ENCODE data around the gene DEDD2. TPM values are rescaled to one million over a fixed set of nuclear protein-coding genes. Genes with fewer than 3 reads are reported as not detected.
A peak's percentile ranks its signal among the peaks of the same experiment; 100 is the strongest.

Gene DEDD2
- total RNA-seq, 1 experiment from 2014 or later = 45.6 TPM

- Histone ChIP-seq H3K79me2 (ENCODE audit: low read depth) (peaks cover 30% of the 10 kb centered on the region), H3K27ac (no peak overlapping the region), H3K4me3 (no peak overlapping the region), H3K9me3 (ENCODE audit: insufficient read depth, low read depth) (no peaks in the 10 kb centered on the region), H3F3A (ENCODE audit: insufficient read depth, low read depth) (peaks cover 7% of the 10 kb centered on the region; the same call in 1 of the 2 replicates), H3K4me1 (replicated peaks; ENCODE audit: insufficient read depth) (peaks cover 7% of the 10 kb centered on the region), H2AFZ (no peak overlapping the region), H3K9me2 (ENCODE audit: insufficient read depth) (no peaks in the 10 kb centered on the region), H4K20me1 (ENCODE audit: insufficient read depth) (peaks cover 8% of the 10 kb centered on the region; the same call in 1 of the 2 replicates), H3K4me2 (no peak overlapping the region), H3K27me3 (ENCODE audit: insufficient read depth, low read depth) (no peaks in the 10 kb centered on the region), H3K36me3 (ENCODE audit: low read depth) (peaks cover 12% of the 10 kb centered on the region; the same call in 1 of the 2 replicates)
- intact Hi-C loops (cut with micrococcal nuclease; ENCODE audit: unreplicated experiment) = loop anchor here (5.0 kb wide), 1 partner anchor 93 kb away; the partner anchor contains the start of gene POU2F2
- POLR2A ChIA-PET (ENCODE audit: unreplicated experiment) = no interaction called here
- DNase-seq = no peak
- BruUV-seq (replicated peaks) = no TSS peak
- CTCF ChIA-PET = no interaction called here
- TF ChIP-seq CTCF (conservative IDR thresholded peaks at IDR 0.05) = no peak
Measured at GRCh38 chr19:42224940-42225717, 7.7 kb upstream of the DEDD2 start.

GRCh38 chr19:42220751-42221097 is 3.2 kb upstream of the DEDD2 start:
- peaks cover 6% of the 10 kb centered on the region; the same call in 1 of the 2 replicates for H3K36me3 ChIP-seq (ENCODE audit: low read depth)
- TF ChIP-seq CTCF (conservative IDR thresholded peaks at IDR 0.05) (no peak), EZH2 (IDR thresholded peaks at IDR 0.05; ENCODE audit: low read depth) (no peak)
- no peaks in the 10 kb centered on the region for H3K9me2 ChIP-seq (ENCODE audit: insufficient read depth)
- POLR2A ChIA-PET (ENCODE audit: unreplicated experiment) = no interaction called here
- no peaks in the 10 kb centered on the region for H3K27me3 ChIP-seq (ENCODE audit: insufficient read depth, low read depth)
- H2AFZ ChIP-seq = peak overlapping the region; percentile 83
- no peaks in the 10 kb centered on the region for H3K9me3 ChIP-seq (ENCODE audit: insufficient read depth, low read depth)
- peaks cover 64% of the 10 kb centered on the region for H3K79me2 ChIP-seq (ENCODE audit: low read depth)
- peak overlapping the region; percentile 84 for H3K4me3 ChIP-seq
- BruUV-seq (replicated peaks) = no TSS peak
- peak overlapping the region; percentile 94 for H3K4me2 ChIP-seq
- H3K4me1 ChIP-seq (replicated peaks; ENCODE audit: insufficient read depth) = peaks cover 28% of the 10 kb centered on the region
- peaks cover 7% of the 10 kb centered on the region for H4K20me1 ChIP-seq (ENCODE audit: insufficient read depth)
- intact Hi-C loops (cut with micrococcal nuclease; ENCODE audit: unreplicated experiment) = loop anchor here (1.0 to 5.0 kb wide), 2 partner anchors 22 to 88 kb away; partner anchors contain the start of genes GSK3A and POU2F2
- no peak for DNase-seq
- peaks cover 4% of the 10 kb centered on the region; the same call in 1 of the 2 replicates for H3F3A ChIP-seq (ENCODE audit: insufficient read depth, low read depth)
- CTCF ChIA-PET = interaction anchor here (0.6 kb wide), 1 partner anchor 124 kb away, joined by 3 read pairs; no protein-coding TSS in a partner anchor
- H3K27ac ChIP-seq = 0 out of 2 replicates have a peak overlapping the region, but pooled peaks have one; percentile 1

- H3F3A ChIP-seq (ENCODE audit: insufficient read depth, low read depth) = peaks cover 4% of the 10 kb centered on the region; the same call in 1 of the 2 replicates
- peaks cover 13% of the 10 kb centered on the region for H4K20me1 ChIP-seq (ENCODE audit: insufficient read depth)
- no peak for TF ChIP-seq CTCF (conservative IDR thresholded peaks at IDR 0.05)
- H3K36me3 ChIP-seq (ENCODE audit: low read depth) = peaks cover 6% of the 10 kb centered on the region; the same call in 1 of the 2 replicates
- no peaks in the 10 kb centered on the region for H3K9me3 ChIP-seq (ENCODE audit: insufficient read depth, low read depth)
- H3K27me3 ChIP-seq (ENCODE audit: insufficient read depth, low read depth) = no peaks in the 10 kb centered on the region
- H3K79me2 ChIP-seq (ENCODE audit: low read depth) = peaks cover 71% of the 10 kb centered on the region
- H3K9me2 ChIP-seq (ENCODE audit: insufficient read depth) = no peaks in the 10 kb centered on the region
- BruUV-seq (replicated peaks) = TSS peak; percentile 66
- peak within 1 kb of the TSS; percentile 27 for H3K27ac ChIP-seq
- ChIA-PET CTCF (interaction anchor here (0.6 kb wide), 1 partner anchor 125 kb away, joined by 3 read pairs; no protein-coding TSS in a partner anchor), POLR2A (ENCODE audit: unreplicated experiment) (interaction anchor here (0.7 kb wide), 2 partner anchors 23 to 82 kb away, joined by 4 to 5 read pairs; partner anchors contain the start of gene PAFAH1B3)
- intact Hi-C loops (cut with micrococcal nuclease; ENCODE audit: unreplicated experiment) = loop anchor here (1.0 to 5.0 kb wide), 4 partner anchors 22 to 88 kb away; partner anchors contain the start of genes GSK3A and POU2F2
- peak within 1 kb of the TSS; percentile 94 for H3K4me2 ChIP-seq
- peak within 1 kb of the TSS; percentile 83 for H2AFZ ChIP-seq
- H3K4me1 ChIP-seq (replicated peaks; ENCODE audit: insufficient read depth) = peaks cover 35% of the 10 kb centered on the region
- H3K4me3 ChIP-seq = peak within 1 kb of the TSS; percentile 84
- peak; percentile 92 to 97 for DNase-seq
Measured at GRCh38 chr19:42219812-42220750, 2.6 kb upstream of the DEDD2 start, which contains the start of gene ZNF526. Gene ZNF526 (plus strand): TSS chr19:42220312. CDS start chr19:42224404, 4,092 bp downstream.
